Smooth muscle cell (in vitro differentiated cells): ENCODE measurements around the gene ZAP70. TPM values are rescaled to one million over a fixed set of nuclear protein-coding genes. Genes with fewer than 3 reads are reported as not detected.

Source experiments
- DNase-seq: peaks from one replicate; lab custom pipeline; 2025; ENCODE audit not compliant: unreplicated experiment; lab: John Stamatoyannopoulos, UW
- H2AFZ ChIP-seq: fragments of 200-600 bp; sonication (generic); 2 replicates; pipeline ENCODE4 v1.6.0; 2016; ENCODE audit warnings: antibody characterized with exemption, low read depth, mild to moderate bottlenecking
- H3F3A ChIP-seq: fragments of 200-600 bp; sonication (generic); 2 replicates; pipeline ENCODE4 v1.6.0; 2017; ENCODE audit warnings: antibody characterized with exemption, low read depth
- H3K27ac ChIP-seq: fragments of 200-600 bp; sonication (generic); 2 replicates; pipeline ENCODE4 v1.5.1; 2016; ENCODE audit warnings: low read depth, mild to moderate bottlenecking
- H3K27me3 ChIP-seq: fragments of 200-600 bp; sonication (generic); 2 replicates; pipeline ENCODE4 v1.6.1; 2016; ENCODE audit warnings: low read depth, mild to moderate bottlenecking
- H3K36me3 ChIP-seq: fragments of 200-600 bp; sonication (generic); 2 replicates; pipeline ENCODE4 v1.5.1; 2016; ENCODE audit warnings: low read depth
- H3K4me1 ChIP-seq: fragments of 200-600 bp; sonication (generic); 2 replicates; pipeline ENCODE4 v1.5.1; 2016; ENCODE audit warnings: low read depth
- H3K4me2 ChIP-seq: fragments of 200-600 bp; sonication (generic); 2 replicates; pipeline ENCODE4 v1.6.0; 2016; ENCODE audit warnings: mild to moderate bottlenecking
- H3K4me3 ChIP-seq: fragments of 200-600 bp; sonication (generic); 2 replicates; pipeline ENCODE4 v1.5.1; 2016; ENCODE audit warnings: mild to moderate bottlenecking
- H3K79me2 ChIP-seq: fragments of 200-600 bp; sonication (generic); 2 replicates; pipeline ENCODE4 v1.6.0; 2016; ENCODE audit warnings: low read depth, mild to moderate bottlenecking
- H3K9ac ChIP-seq: fragments of 200-600 bp; sonication (generic); 2 replicates; pipeline ENCODE4 v1.6.0; 2016; ENCODE audit warnings: low read depth
- H3K9me3 ChIP-seq: fragments of 200-600 bp; sonication (generic); replicated peaks from 2 replicates; pipeline ENCODE4 v1.5.1; 2016; ENCODE audit warnings: low read depth
- H4K20me1 ChIP-seq: fragments of 200-600 bp; sonication (generic); 2 replicates; pipeline ENCODE4 v1.6.0; 2016; ENCODE audit warnings: low read depth
- CTCF ChIP-seq: fragments of 200-600 bp; sonication (generic); IDR thresholded peaks from 2 replicates; pipeline ENCODE4 v1.5.1; 2017; ENCODE audit warnings: borderline replicate concordance, mild to moderate bottlenecking, antibody characterized with exemption; ENCODE audit not compliant: insufficient read depth, poor library complexity, severe bottlenecking
- WGBS: methylation state at CpG from one replicate; pipeline ENCODE4 v1.1.7; 2016; ENCODE audit warnings: low lambda C conversion rate; 5-methylcytosine and 5-hydroxymethylcytosine counted together
- polyA plus RNA-seq: library from polyadenylated mRNA; unstranded; fragments of >200 nt; fragmentation: Nextera tagmentation; extraction: Ambion mirVana; gene quantifications from 2 replicates; pipeline ENCODE4 v1.2.1, GENCODE V29; 2016
- total RNA-seq: library from RNA; depleted of rRNA; stranded (reverse); fragments of >200 nt; gene quantifications from 2 replicates; pipeline ENCODE4 v1.2.3, GENCODE V29; 2014

The ZAP70 gene
- total and polyA plus RNA-seq, 2 experiments from 2014 or later, result 0.24 to 0.40 TPM

- Histone ChIP-seq H3K4me1 (peaks cover 22% of the 10 kb centered on the region), H2AFZ (no peak overlapping the region), H3K27ac (no peak overlapping the region), H3K4me2 (no peak overlapping the region), H3K36me3 (peaks cover 6% of the 10 kb centered on the region), H3K9ac (no peak overlapping the region), H3K79me2 (no peaks in the 10 kb centered on the region), H3K4me3 (no peak overlapping the region), H3K9me3 (no peaks in the 10 kb centered on the region), H3F3A (no peaks in the 10 kb centered on the region), H4K20me1 (no peaks in the 10 kb centered on the region), H3K27me3 (no peaks in the 10 kb centered on the region)
- no peak for TF ChIP-seq CTCF
- 93% methylated on average over 12 of the region's 12 CpGs for WGBS
- no peak for DNase-seq
These were observed 41.4 kb downstream of the ZAP70 start for GRCh38 chr2:97754690-97755346.

GRCh38 chr2:97755491-97755890 is 42.1 kb downstream of the ZAP70 start:
- H3K27ac ChIP-seq, result no peak overlapping the region
- WGBS, result 100% methylated on average over 2 of the region's 2 CpGs

GRCh38 chr2:97757062-97757461 is 43.7 kb downstream of the ZAP70 start:
- no peak for DNase-seq
- 95% methylated on average over 18 of the region's 18 CpGs for WGBS
- Histone ChIP-seq H3K9me3 (no peaks in the 10 kb centered on the region), H3K4me1 (peaks cover 13% of the 10 kb centered on the region), H3K4me2 (no peak overlapping the region), H3K27ac (no peak overlapping the region), H3K36me3 (peaks cover 6% of the 10 kb centered on the region), H3K27me3 (no peaks in the 10 kb centered on the region), H4K20me1 (no peaks in the 10 kb centered on the region), H3K79me2 (no peaks in the 10 kb centered on the region), H3K4me3 (no peak overlapping the region), H3K9ac (no peak overlapping the region), H3F3A (no peaks in the 10 kb centered on the region), H2AFZ (no peak overlapping the region)
- TF ChIP-seq CTCF, result no peak

More at GRCh38 chr2:97755491-97755890, 42.1 kb downstream of the ZAP70 start:
- no peak overlapping the region for H2AFZ ChIP-seq
- H3K4me1 ChIP-seq, result peaks cover 22% of the 10 kb centered on the region
- TF ChIP-seq CTCF, result no peak
- no peak overlapping the region for H3K4me2 ChIP-seq
- H3K36me3 ChIP-seq, result peaks cover 6% of the 10 kb centered on the region
- DNase-seq, result no peak
- H3K79me2 ChIP-seq, result no peaks in the 10 kb centered on the region
- H3K27me3 ChIP-seq, result no peaks in the 10 kb centered on the region
- no peak overlapping the region for H3K9ac ChIP-seq
- H4K20me1 ChIP-seq, result no peaks in the 10 kb centered on the region
- no peak overlapping the region for H3K4me3 ChIP-seq
- H3K9me3 ChIP-seq, result no peaks in the 10 kb centered on the region
- H3F3A ChIP-seq, result no peaks in the 10 kb centered on the region

- TF ChIP-seq CTCF, result no peak
- no peak for DNase-seq
- Histone ChIP-seq H3K79me2 (no peaks in the 10 kb centered on the region), H3K27me3 (no peaks in the 10 kb centered on the region), H3K4me3 (no peak overlapping the region), H4K20me1 (no peaks in the 10 kb centered on the region), H2AFZ (no peak overlapping the region), H3K9ac (no peak overlapping the region), H3K27ac (no peak overlapping the region), H3K4me1 (peaks cover 2% of the 10 kb centered on the region), H3F3A (no peaks in the 10 kb centered on the region), H3K36me3 (peaks cover 6% of the 10 kb centered on the region), H3K9me3 (no peaks in the 10 kb centered on the region), H3K4me2 (no peak overlapping the region)
- WGBS, result 93% methylated on average over 1 of the region's 1 CpG
These were observed 44.8 kb downstream of the ZAP70 start for GRCh38 chr2:97758131-97758705.
